Measurements from ENCODE around the gene PGM2L1. TPM values are rescaled to one million over a fixed set of nuclear protein-coding genes. Genes with fewer than 3 reads are reported as not detected.

PGM2L1 gene
- polyA plus RNA-seq, 1 experiment: 0.97 TPM

DNA sequence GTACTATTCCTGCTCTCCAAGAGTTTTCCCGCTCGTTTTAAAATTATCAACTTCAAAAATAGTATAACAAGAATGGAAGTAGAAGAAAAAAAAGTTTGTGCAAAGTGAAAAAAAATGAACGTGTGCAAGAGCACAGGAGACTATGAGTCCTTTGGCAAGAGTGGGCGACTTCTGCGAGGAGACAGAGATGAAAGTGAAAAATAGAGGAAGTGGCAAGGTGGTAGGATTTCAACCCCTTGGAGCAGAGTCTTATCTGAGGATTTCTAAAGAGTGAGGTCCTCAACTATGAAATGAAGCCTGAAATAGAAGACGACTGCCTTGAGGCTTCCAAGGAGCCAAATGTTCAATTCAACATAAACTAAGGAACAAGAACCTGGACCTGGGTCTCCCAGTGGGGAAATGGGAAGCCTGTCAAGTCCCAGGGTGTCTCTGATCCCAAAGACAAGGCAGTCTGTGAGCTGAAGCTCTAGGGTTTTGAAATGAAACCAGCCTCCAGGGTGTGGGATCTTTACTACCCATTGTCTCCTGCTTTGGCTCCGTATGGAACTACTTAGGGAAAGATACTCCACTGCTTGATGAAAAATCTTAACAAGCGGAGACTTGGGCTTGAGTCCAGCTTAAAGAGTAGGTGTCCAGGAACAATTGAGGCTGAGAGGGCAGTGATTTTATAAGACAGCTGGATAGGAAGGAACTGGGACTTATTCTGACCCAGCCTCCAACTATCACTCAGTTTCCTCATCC is 91.6 kb downstream of the PGM2L1 start:
- ChIA-PET CTCF (no interaction called here), POLR2A (no interaction called here)
- TF ChIP-seq, protein P1, sequence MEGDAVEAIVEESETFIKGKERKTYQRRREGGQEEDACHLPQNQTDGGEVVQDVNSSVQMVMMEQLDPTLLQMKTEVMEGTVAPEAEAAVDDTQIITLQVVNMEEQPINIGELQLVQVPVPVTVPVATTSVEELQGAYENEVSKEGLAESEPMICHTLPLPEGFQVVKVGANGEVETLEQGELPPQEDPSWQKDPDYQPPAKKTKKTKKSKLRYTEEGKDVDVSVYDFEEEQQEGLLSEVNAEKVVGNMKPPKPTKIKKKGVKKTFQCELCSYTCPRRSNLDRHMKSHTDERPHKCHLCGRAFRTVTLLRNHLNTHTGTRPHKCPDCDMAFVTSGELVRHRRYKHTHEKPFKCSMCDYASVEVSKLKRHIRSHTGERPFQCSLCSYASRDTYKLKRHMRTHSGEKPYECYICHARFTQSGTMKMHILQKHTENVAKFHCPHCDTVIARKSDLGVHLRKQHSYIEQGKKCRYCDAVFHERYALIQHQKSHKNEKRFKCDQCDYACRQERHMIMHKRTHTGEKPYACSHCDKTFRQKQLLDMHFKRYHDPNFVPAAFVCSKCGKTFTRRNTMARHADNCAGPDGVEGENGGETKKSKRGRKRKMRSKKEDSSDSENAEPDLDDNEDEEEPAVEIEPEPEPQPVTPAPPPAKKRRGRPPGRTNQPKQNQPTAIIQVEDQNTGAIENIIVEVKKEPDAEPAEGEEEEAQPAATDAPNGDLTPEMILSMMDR (IDR thresholded peaks at IDR 0.05; ENCODE audit: insufficient read depth, low read depth, low read length): no peak
- Histone ChIP-seq H3K4me3 (ENCODE audit: low read depth, low read length) (no peak overlapping the region), H3K27me3 (ENCODE audit: control insufficient read depth, insufficient read depth, low read length) (no peaks in the 10 kb centered on the region), H3K36me3 (ENCODE audit: control insufficient read depth, insufficient read depth, low read length) (no peaks in the 10 kb centered on the region)
- DNase-seq (ENCODE audit: low read depth): no peak

DNA sequence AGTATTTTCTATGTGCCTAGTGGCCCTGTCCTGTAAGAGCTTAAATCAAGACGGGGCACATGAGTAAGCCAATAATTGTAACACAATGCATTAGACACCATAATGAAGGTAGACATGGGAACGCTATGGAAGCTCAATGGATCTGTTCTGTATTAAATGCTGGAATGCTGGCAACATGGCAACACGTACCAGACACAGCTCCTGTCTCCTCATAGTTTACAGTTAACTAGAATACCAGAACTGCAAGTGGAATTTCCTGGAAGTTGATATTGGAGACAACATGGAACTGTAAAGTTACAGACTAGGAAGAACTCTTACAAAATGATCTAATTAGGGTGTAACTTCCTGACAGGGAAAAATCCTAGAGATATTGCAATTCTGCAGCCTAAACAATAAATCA is 99.2 kb downstream of the PGM2L1 start:
- Histone ChIP-seq H3K4me3 (ENCODE audit: low read depth, low read length) (no peak overlapping the region), H3K27me3 (ENCODE audit: control insufficient read depth, insufficient read depth, low read length) (no peaks in the 10 kb centered on the region), H3K36me3 (ENCODE audit: control insufficient read depth, insufficient read depth, low read length) (no peaks in the 10 kb centered on the region)
- ChIA-PET POLR2A (interaction anchor here (0.6 to 1.1 kb wide), 3 partner anchors 20 to 126 kb away, joined by 3 to 4 read pairs (median 4); no protein-coding TSS in a partner anchor), CTCF (interaction anchor here (0.6 to 2.3 kb wide), 4 partner anchors 22 to 189 kb away, joined by 3 to 7 read pairs (median 4); no protein-coding TSS in a partner anchor)
- TF ChIP-seq, protein P1 (IDR thresholded peaks at IDR 0.05; ENCODE audit: insufficient read depth, low read depth, low read length): no peak
- peak; percentile 78 for DNase-seq (ENCODE audit: low read depth)

DNA sequence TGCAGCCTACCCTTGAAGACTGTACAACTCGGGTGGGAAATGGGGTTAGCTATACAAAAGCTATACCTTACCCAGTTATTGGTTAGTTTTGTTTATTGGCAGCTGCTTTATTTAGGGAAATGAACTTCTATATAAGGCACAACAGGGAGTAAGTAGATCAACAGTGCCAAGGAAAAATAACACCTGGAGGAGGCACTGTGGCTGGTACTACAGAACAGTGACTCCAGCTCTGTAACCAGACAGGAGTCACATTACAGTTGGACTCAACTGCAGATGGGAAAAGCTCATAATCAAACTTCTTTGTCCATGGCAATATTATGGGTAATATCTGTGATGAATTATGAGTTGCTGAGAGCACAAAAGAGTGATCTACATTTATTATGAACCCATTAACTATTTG is 100.7 kb downstream of the PGM2L1 start:
- ChIA-PET POLR2A (no interaction called here), CTCF (interaction anchor here (0.9 to 2.3 kb wide), 4 partner anchors 13 to 152 kb away, joined by 3 to 7 read pairs (median 6); no protein-coding TSS in a partner anchor)
- H3K27me3 ChIP-seq (ENCODE audit: control insufficient read depth, insufficient read depth, low read length): no peaks in the 10 kb centered on the region
- TF ChIP-seq, protein P1 (IDR thresholded peaks at IDR 0.05; ENCODE audit: insufficient read depth, low read depth, low read length): no peak
- H3K4me3 ChIP-seq (ENCODE audit: low read depth, low read length): no peak overlapping the region
- no peak for DNase-seq (ENCODE audit: low read depth)
- no peaks in the 10 kb centered on the region for H3K36me3 ChIP-seq (ENCODE audit: control insufficient read depth, insufficient read depth, low read length)

DNA sequence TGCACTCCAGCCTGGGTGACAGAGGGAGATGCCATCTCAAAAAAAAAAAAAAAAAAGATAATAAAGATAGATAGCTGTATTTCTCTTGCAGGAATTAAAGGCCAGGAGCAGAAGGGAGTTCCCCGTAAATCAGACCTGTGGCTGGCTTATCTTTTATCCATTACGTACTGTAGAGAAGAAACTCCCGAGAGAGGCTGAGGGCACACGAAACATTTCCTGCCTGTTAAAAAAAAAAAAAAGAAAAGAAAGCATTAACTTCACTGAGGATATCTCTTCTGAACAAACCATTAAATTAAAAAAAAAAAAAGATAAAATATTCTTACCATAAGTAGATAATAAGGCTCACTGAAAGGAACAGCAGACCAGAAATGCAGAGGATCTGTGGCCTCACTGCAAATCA is 109.3 kb downstream of the PGM2L1 start:
- Histone ChIP-seq H3K27me3 (ENCODE audit: control insufficient read depth, insufficient read depth, low read length) (no peaks in the 10 kb centered on the region), H3K4me3 (ENCODE audit: low read depth, low read length) (no peak overlapping the region), H3K36me3 (ENCODE audit: control insufficient read depth, insufficient read depth, low read length) (no peaks in the 10 kb centered on the region)
- DNase-seq (ENCODE audit: low read depth): no peak
- ChIA-PET CTCF (no interaction called here), POLR2A (no interaction called here)
- TF ChIP-seq, protein P1 (IDR thresholded peaks at IDR 0.05; ENCODE audit: insufficient read depth, low read depth, low read length): no peak

DNA sequence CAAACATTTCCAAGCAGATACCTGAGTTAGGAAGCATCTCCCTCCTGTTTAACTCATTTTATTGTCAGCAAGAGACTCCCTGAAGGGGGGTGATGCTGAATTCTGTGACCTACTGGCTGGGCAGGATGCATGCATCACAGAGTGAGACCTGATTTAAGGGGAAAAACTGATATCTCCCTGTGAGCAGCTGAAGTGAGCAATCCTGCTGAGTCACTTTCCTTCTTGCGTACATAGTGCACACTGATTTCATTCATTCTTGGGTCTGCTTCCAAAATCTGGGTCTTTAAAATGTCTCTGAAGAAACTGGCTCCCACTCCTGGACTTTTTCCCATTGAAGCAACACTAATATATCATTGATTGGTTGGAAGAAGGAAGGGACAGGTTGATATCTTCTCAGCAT is 110.1 kb downstream of the PGM2L1 start:
- Histone ChIP-seq H3K4me3 (ENCODE audit: low read depth, low read length) (no peak overlapping the region), H3K36me3 (ENCODE audit: control insufficient read depth, insufficient read depth, low read length) (no peaks in the 10 kb centered on the region), H3K27me3 (ENCODE audit: control insufficient read depth, insufficient read depth, low read length) (no peaks in the 10 kb centered on the region)
- TF ChIP-seq, protein P1 (IDR thresholded peaks at IDR 0.05; ENCODE audit: insufficient read depth, low read depth, low read length): no peak
- DNase-seq (ENCODE audit: low read depth): peak; percentile 87
- ChIA-PET POLR2A (interaction anchor here (0.8 kb wide), 1 partner anchor 9 kb away, joined by 4 read pairs; no protein-coding TSS in a partner anchor), CTCF (interaction anchor here (0.7 to 0.9 kb wide), 2 partner anchors 10 to 161 kb away, joined by 3 read pairs; no protein-coding TSS in a partner anchor)
